WTC11 (cell line): ENCODE data around the gene GHR. TPM values are rescaled to one million over a fixed set of nuclear protein-coding genes. Genes with fewer than 3 reads are reported as not detected.

Experiments used
- ATAC-seq: fragments of 200-7000 bp; cut with Tn5 transposase; 2 replicates; pipeline ENCODE4 v1.10.0; 2021; ENCODE audit warnings: mild to moderate bottlenecking, moderate library complexity
- CTCF ChIA-PET: fragments of 300-600 bp; sonication (Branson Sonifier 250); formaldehyde crosslinking; loops from one replicate; lab custom pipeline; 2021; ENCODE audit warnings: antibody characterized with exemption; lab: Charles Lee
- POLR2A ChIA-PET: fragments of 350-600 bp; sonication (Branson Sonifier 250); formaldehyde crosslinking; loops from one replicate; lab custom pipeline; 2021; ENCODE audit warnings: antibody characterized with exemption; lab: Charles Lee
- DNase-seq: peaks from one replicate; pipeline ENCODE4 v3.0.0; 2021; ENCODE audit warnings: low spot score
- H3K27ac Mint-ChIP-seq: 2 replicates; pipeline ENCODE4 v1.8.0; 2021; ENCODE audit warnings: mixed read lengths
- H3K27me3 Mint-ChIP-seq: 2 replicates; pipeline ENCODE4 v1.8.0; 2021; ENCODE audit warnings: low read depth, mild to moderate bottlenecking, moderate library complexity, mixed read lengths
- H3K36me3 Mint-ChIP-seq: 2 replicates; pipeline ENCODE4 v1.8.0; 2021; ENCODE audit warnings: mixed read lengths
- H3K4me1 Mint-ChIP-seq: 2 replicates; pipeline ENCODE4 v1.8.0; 2022; ENCODE audit warnings: mixed read lengths
- H3K4me3 Mint-ChIP-seq: 2 replicates; pipeline ENCODE4 v1.8.0; 2021; ENCODE audit warnings: mild to moderate bottlenecking, moderate library complexity, mixed read lengths
- H3K9me3 Mint-ChIP-seq: 2 replicates; pipeline ENCODE4 v1.8.0; 2021; ENCODE audit warnings: mixed read lengths
- CBFB ChIP-seq: sonication (generic); formaldehyde crosslinking; IDR thresholded peaks from 2 replicates; pipeline ENCODE4 v1.8.1; 2022; ENCODE audit warnings: mild to moderate bottlenecking, low read depth, missing genetic modification reagents
- ELF4 ChIP-seq: sonication (generic); formaldehyde crosslinking; IDR thresholded peaks from 2 replicates; pipeline ENCODE4 v1.8.1; 2022; ENCODE audit warnings: low read depth, mild to moderate bottlenecking, moderate library complexity, missing genetic modification reagents
- ESRRA ChIP-seq: sonication (generic); formaldehyde crosslinking; IDR thresholded peaks from 2 replicates; pipeline ENCODE4 v1.8.1; 2022; ENCODE audit warnings: mild to moderate bottlenecking, missing genetic modification reagents, borderline replicate concordance
- FOXK1 ChIP-seq: sonication (generic); formaldehyde crosslinking; IDR thresholded peaks from 2 replicates; pipeline ENCODE4 v1.8.0; 2022; ENCODE audit warnings: mild to moderate bottlenecking, moderate library complexity, missing genetic modification reagents
- IRF2 ChIP-seq: sonication (generic); formaldehyde crosslinking; IDR thresholded peaks from 2 replicates; pipeline ENCODE4 v1.8.0; 2022; ENCODE audit warnings: low read depth, missing genetic modification reagents, borderline replicate concordance
- JAZF1 ChIP-seq: fragments of 250-450 bp; sonication (Bioruptor Pico); IDR thresholded peaks from 2 replicates; pipeline ENCODE4 v1.9.0; 2021; ENCODE audit warnings: moderate library complexity, mild to moderate bottlenecking, inconsistent platforms
- MAX ChIP-seq: sonication (generic); formaldehyde crosslinking; IDR thresholded peaks from 2 replicates; pipeline ENCODE4 v1.8.0; 2022; ENCODE audit warnings: mild to moderate bottlenecking, missing genetic modification reagents
- MXD4 ChIP-seq: fragments of 250-450 bp; sonication (Bioruptor Pico); IDR thresholded peaks from 2 replicates; pipeline ENCODE4 v1.8.0; 2021; ENCODE audit warnings: mild to moderate bottlenecking, moderate library complexity, borderline replicate concordance
- PRDM15 ChIP-seq: sonication (generic); formaldehyde crosslinking; IDR thresholded peaks from 2 replicates; pipeline ENCODE4 v1.8.0; 2022; ENCODE audit warnings: missing genetic modification reagents
- RELA ChIP-seq: sonication (generic); formaldehyde crosslinking; IDR thresholded peaks from 2 replicates; pipeline ENCODE4 v1.8.1; 2022; ENCODE audit warnings: missing genetic modification reagents, mild to moderate bottlenecking, borderline replicate concordance
- SP1 ChIP-seq: sonication (generic); formaldehyde crosslinking; conservative IDR thresholded peaks from 2 replicates; pipeline ENCODE4 v1.8.1; 2022; ENCODE audit warnings: missing genetic modification reagents
- TEAD1 ChIP-seq: sonication (generic); formaldehyde crosslinking; IDR thresholded peaks from 2 replicates; pipeline ENCODE4 v1.8.0; 2022; ENCODE audit warnings: mild to moderate bottlenecking, missing genetic modification reagents
- USF1 ChIP-seq: sonication (generic); formaldehyde crosslinking; IDR thresholded peaks from 2 replicates; pipeline ENCODE4 v1.8.0; 2022; ENCODE audit warnings: mild to moderate bottlenecking, missing genetic modification reagents
- ZBTB43 ChIP-seq: sonication (generic); formaldehyde crosslinking; IDR thresholded peaks from 2 replicates; pipeline ENCODE4 v1.8.1; 2023; ENCODE audit warnings: mild to moderate bottlenecking, missing genetic modification reagents
- ZNF232 ChIP-seq: sonication (generic); formaldehyde crosslinking; IDR thresholded peaks from 2 replicates; pipeline ENCODE4 v1.8.0; 2022; ENCODE audit warnings: mild to moderate bottlenecking, missing genetic modification reagents
- ZNF263 ChIP-seq: sonication (generic); formaldehyde crosslinking; IDR thresholded peaks from 2 replicates; pipeline ENCODE4 v1.8.1; 2022; ENCODE audit warnings: low read depth, mild to moderate bottlenecking, moderate library complexity, missing genetic modification reagents
- ZNF671 ChIP-seq: fragments of 250-450 bp; sonication (Bioruptor Pico); IDR thresholded peaks from 2 replicates; pipeline ENCODE4 v1.8.0; 2021; ENCODE audit warnings: mild to moderate bottlenecking
- total RNA-seq: library from RNA; stranded (reverse); gene quantifications from 3 replicates; pipeline ENCODE4 v1.2.3, GENCODE V29; 2021
- TF ChIP-seq, protein P1 (sequence below): sonication (generic); formaldehyde crosslinking; IDR thresholded peaks from 2 replicates; pipeline ENCODE4 v1.8.1; 2023; ENCODE audit warnings: mild to moderate bottlenecking, missing genetic modification reagents, moderate library complexity
- TF ChIP-seq, protein P2 (sequence below): sonication (generic); formaldehyde crosslinking; IDR thresholded peaks from 2 replicates; pipeline ENCODE4 v1.8.1; 2022; ENCODE audit warnings: low read depth, mild to moderate bottlenecking, moderate library complexity, missing genetic modification reagents, borderline replicate concordance
- TF ChIP-seq, protein P3 (sequence below): sonication (generic); formaldehyde crosslinking; IDR thresholded peaks from 2 replicates; pipeline ENCODE4 v1.8.1; 2023; ENCODE audit warnings: mild to moderate bottlenecking, missing genetic modification reagents

GHR gene
- total RNA-seq, 1 experiment from 2014 or later, result 0.57 TPM

GRCh38 chr5:42753099-42753498, 329.9 kb downstream of the GHR start:
- Mint-ChIP-seq H3K4me1 (peaks cover 8% of the 10 kb centered on the region), H3K9me3 (peaks cover 3% of the 10 kb centered on the region; the same call in 1 of the 2 replicates), H3K36me3 (no peaks in the 10 kb centered on the region), H3K27ac (no peak overlapping the region), H3K4me3 (no peak overlapping the region), H3K27me3 (no peaks in the 10 kb centered on the region)
- DNase-seq (no peak), ATAC-seq (no peak)
- no peak for TF ChIP-seq ZBTB43 (CRISPR knock-in tag)
- ChIA-PET POLR2A (no interaction called here), CTCF (interaction anchor here (1.6 kb wide), 1 partner anchor 7 kb away, joined by 6 read pairs; no protein-coding TSS in a partner anchor)

DNA sequence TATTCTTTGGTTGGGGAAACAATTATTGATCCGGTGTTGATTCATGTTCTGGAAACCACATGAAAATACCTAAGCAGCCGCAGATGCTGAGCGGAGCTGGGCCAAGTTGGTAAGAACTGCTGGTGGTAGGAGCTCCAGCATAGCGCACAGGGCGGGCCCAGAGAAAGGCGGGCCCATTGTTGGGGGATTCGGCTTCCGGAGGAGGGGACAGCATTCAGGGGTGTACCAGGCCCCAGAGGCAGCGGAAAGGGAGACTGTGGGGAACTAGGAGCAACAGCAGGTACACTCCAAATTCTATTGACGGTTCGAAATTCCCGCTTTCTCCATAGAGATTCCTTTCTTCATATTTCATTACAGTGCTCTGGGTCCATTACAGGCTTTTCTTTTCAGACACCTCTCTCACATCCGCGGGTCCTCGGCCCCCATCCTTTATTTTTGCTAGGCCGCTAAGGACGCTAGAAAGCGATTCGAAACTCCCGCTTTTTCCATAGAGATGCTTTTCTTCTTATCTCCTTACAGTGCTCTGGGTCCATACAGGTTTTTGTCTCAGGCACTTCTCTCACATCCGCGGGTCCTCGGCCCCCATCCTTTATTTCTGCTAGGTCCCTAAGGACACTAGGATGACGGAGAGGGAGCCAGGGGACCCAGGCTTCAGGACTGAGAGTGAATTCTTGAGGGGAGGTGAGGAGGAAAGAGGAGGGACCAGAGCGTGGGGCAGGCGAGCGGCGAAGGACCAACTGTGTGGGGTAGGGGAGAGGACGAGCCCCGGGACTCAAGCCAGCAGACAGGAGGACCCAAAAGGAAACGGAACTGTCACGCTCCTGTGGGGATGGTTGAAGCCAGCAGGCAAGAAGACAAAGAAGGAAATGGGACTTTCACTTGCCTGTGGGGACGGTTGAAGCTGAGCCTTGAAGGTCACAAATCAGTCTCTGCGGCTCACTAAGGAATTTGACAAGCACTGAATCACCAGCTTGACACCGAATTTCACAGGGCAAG, 333.7 kb downstream of the GHR start, which contains the start of gene CCDC152:
Gene CCDC152, plus strand, starts transcription at position 213 of the 996 bp plus-strand sequence. CDS start 2,304 bp downstream, outside the sequence.
- ATAC-seq, result peak; percentile 100
- Mint-ChIP-seq H3K4me3 (peak within 1 kb of the TSS; percentile 93), H3K36me3 (peaks cover 3% of the 10 kb centered on the region; the same call in 1 of the 2 replicates), H3K27me3 (no peaks in the 10 kb centered on the region), H3K4me1 (peaks cover 12% of the 10 kb centered on the region), H3K9me3 (no peaks in the 10 kb centered on the region), H3K27ac (peak within 1 kb of the TSS; percentile 87)
- TF ChIP-seq MXD4 (CRISPR knock-in tag) (no peak), FOXK1 (CRISPR knock-in tag) (peak; percentile 20; the same call in 1 of the 2 replicates), SP1 (peak; percentile 55; the same call in 1 of the 2 replicates), MAX (CRISPR knock-in tag) (0 out of 2 replicates have a peak, but pooled peaks have one; percentile 5), ELF4 (CRISPR knock-in tag) (no peak), IRF2 (CRISPR knock-in tag) (no peak), TEAD1 (CRISPR knock-in tag) (no peak), RELA (CRISPR knock-in tag) (no peak)
- TF ChIP-seq, protein P1, sequence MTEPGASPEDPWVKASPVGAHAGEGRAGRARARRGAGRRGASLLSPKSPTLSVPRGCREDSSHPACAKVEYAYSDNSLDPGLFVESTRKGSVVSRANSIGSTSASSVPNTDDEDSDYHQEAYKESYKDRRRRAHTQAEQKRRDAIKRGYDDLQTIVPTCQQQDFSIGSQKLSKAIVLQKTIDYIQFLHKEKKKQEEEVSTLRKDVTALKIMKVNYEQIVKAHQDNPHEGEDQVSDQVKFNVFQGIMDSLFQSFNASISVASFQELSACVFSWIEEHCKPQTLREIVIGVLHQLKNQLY (CRISPR knock-in tag), result no peak
- ChIA-PET POLR2A (interaction anchor here (0.6 kb wide), 1 partner anchor 54 kb away, joined by 3 read pairs; no protein-coding TSS in a partner anchor), CTCF (interaction anchor here (0.6 to 2.1 kb wide), 5 partner anchors 9 to 152 kb away, joined by 3 to 11 read pairs (median 4); no protein-coding TSS in a partner anchor)
- DNase-seq, result peak; percentile 78

GRCh38 chr5:42759456-42759855, 336.2 kb downstream of the GHR start:
- ChIA-PET POLR2A (no interaction called here), CTCF (no interaction called here)
- ATAC-seq, result no peak
- DNase-seq, result no peak
- Mint-ChIP-seq H3K36me3 (peaks cover 16% of the 10 kb centered on the region), H3K9me3 (no peaks in the 10 kb centered on the region), H3K4me3 (no peak overlapping the region), H3K27me3 (no peaks in the 10 kb centered on the region), H3K4me1 (peaks cover 12% of the 10 kb centered on the region), H3K27ac (no peak overlapping the region)
- TF ChIP-seq ESRRA (CRISPR knock-in tag), result no peak
- no peak for TF ChIP-seq USF1 (CRISPR knock-in tag)
- TF ChIP-seq ZNF263 (CRISPR knock-in tag), result no peak
- TF ChIP-seq CBFB (CRISPR knock-in tag), result no peak
- no peak for TF ChIP-seq ZNF232 (CRISPR knock-in tag)
- no peak for TF ChIP-seq JAZF1
- no peak for TF ChIP-seq ZNF671 (CRISPR knock-in tag)
- TF ChIP-seq, protein P2, sequence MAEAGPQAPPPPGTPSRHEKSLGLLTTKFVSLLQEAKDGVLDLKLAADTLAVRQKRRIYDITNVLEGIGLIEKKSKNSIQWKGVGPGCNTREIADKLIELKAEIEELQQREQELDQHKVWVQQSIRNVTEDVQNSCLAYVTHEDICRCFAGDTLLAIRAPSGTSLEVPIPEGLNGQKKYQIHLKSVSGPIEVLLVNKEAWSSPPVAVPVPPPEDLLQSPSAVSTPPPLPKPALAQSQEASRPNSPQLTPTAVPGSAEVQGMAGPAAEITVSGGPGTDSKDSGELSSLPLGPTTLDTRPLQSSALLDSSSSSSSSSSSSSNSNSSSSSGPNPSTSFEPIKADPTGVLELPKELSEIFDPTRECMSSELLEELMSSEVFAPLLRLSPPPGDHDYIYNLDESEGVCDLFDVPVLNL, result no peak
- TF ChIP-seq, protein P3, sequence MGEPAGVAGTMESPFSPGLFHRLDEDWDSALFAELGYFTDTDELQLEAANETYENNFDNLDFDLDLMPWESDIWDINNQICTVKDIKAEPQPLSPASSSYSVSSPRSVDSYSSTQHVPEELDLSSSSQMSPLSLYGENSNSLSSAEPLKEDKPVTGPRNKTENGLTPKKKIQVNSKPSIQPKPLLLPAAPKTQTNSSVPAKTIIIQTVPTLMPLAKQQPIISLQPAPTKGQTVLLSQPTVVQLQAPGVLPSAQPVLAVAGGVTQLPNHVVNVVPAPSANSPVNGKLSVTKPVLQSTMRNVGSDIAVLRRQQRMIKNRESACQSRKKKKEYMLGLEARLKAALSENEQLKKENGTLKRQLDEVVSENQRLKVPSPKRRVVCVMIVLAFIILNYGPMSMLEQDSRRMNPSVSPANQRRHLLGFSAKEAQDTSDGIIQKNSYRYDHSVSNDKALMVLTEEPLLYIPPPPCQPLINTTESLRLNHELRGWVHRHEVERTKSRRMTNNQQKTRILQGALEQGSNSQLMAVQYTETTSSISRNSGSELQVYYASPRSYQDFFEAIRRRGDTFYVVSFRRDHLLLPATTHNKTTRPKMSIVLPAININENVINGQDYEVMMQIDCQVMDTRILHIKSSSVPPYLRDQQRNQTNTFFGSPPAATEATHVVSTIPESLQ (CRISPR knock-in tag), result no peak
- TF ChIP-seq PRDM15 (CRISPR knock-in tag), result no peak
- TF ChIP-seq TEAD1 (CRISPR knock-in tag), result no peak
